Motor neuron (in vitro differentiated cells): ENCODE measurements around the gene JUN. TPM values are rescaled to one million over a fixed set of nuclear protein-coding genes. Genes with fewer than 3 reads are reported as not detected.

Experiments
- ATAC-seq, 8 experiments: fragments of 200-7000 bp; cut with Tn5 transposase; replicated peaks in 6 of 8; 2 replicates each; pipeline ENCODE4 v1.8.0; 2021; ENCODE audit warnings: mild to moderate bottlenecking in 8 of 8, moderate library complexity in 8 of 8
- H3K27ac ChIP-seq, 2 donors: fragments of 250-450 bp; sonication (Bioruptor Pico); 2 replicates each; pipeline ENCODE4 v1.9.0; 2021; ENCODE audit warnings: antibody characterized with exemption in 2 of 2, mild to moderate bottlenecking in 2 of 2, moderate library complexity in 1 of 2
- H3K4me1 ChIP-seq, 2 donors: fragments of 250-450 bp; sonication (Bioruptor Pico); replicated peaks in 1 of 2; 2 replicates each; pipeline ENCODE4 v1.6.1; 2021; ENCODE audit warnings: antibody characterized with exemption in 2 of 2, mild to moderate bottlenecking in 2 of 2, moderate library complexity in 1 of 2
- H3K4me3 ChIP-seq, 5 donors: fragments of 250-450 bp; sonication (Bioruptor Pico); 2 replicates each; pipeline ENCODE4 v1.9.0; 2021; ENCODE audit warnings: antibody characterized with exemption in 5 of 5, mild to moderate bottlenecking in 5 of 5, moderate library complexity in 4 of 5
- WGBS, 10 experiments: fragments of 450-650 bp; shearing (Covaris generic); methylation state at CpG; one replicate each; pipeline ENCODE4 v1.0.0; 2022; 5-methylcytosine and 5-hydroxymethylcytosine counted together
- in situ Hi-C, 9 experiments: fragments of 400-800 bp; cut with MboI; loops; one replicate each; pipeline ENCODE4 v1.15.0; 2021; ENCODE audit warnings: low sequenced_read_pairs in 9 of 9, low pct_unique_long_range_greater_than_20kb in 2 of 9; ENCODE audit not compliant: unreplicated experiment in 9 of 9
- total RNA-seq, 8 experiments: library from RNA; unstranded; fragments of 300-600 nt; gene quantifications; 2 replicates each; pipeline versions ENCODE4 v1.2.3 to v1.2.4, GENCODE V29; 2022

The JUN gene
- total RNA-seq, 8 experiments from 2014 or later: 17.0 to 165 (median 66.9) TPM

GRCh38 chr1:58786927-58787245, 3.0 kb upstream of the JUN start:
- in situ Hi-C loops: loop anchor here in 3 of 9 experiments (25.0 kb wide), 3 partner anchors 250 to 900 kb away; partner anchors contain the start of gene FGGY (in 1 of the 3)

GRCh38 chr1:58786184-58786926, 2.5 kb upstream of the JUN start:
- no peak for ATAC-seq
- Histone ChIP-seq H3K27ac (no peak overlapping the region), H3K4me1 (peaks cover 0 to 5% of the 10 kb centered on the region in 2 donors), H3K4me3 (no peak overlapping the region)
- in situ Hi-C loops: loop anchor here in 3 of 9 experiments (25.0 kb wide), 3 partner anchors 251 to 901 kb away; partner anchors contain the start of gene FGGY (in 1 of the 3)
- WGBS, 10 experiments: 43 to 100% (median 86%) methylated on average over 3 to 6 of the region's 6 CpGs; no CpG with 5 or more reads in 1 of the 10 experiments

More at GRCh38 chr1:58786927-58787245, 3.0 kb upstream of the JUN start:
- no peak overlapping the region for H3K4me3 ChIP-seq
- H3K4me1 ChIP-seq: peaks cover 0 to 5% of the 10 kb centered on the region in 2 donors
- no peak for ATAC-seq
- H3K27ac ChIP-seq: no peak overlapping the region
- WGBS, 10 experiments: 38 to 88% (median 67%) methylated on average over 1 to 2 of the region's 2 CpGs; no CpG with 5 or more reads in 4 of the 10 experiments

- H3K4me1 ChIP-seq: peaks cover 0 to 5% of the 10 kb centered on the region in 2 donors
- peak overlapping the region in 1 of 2 donors; percentile 41 for H3K27ac ChIP-seq
- peak in 3 of 8 experiments; percentile 0 to 1 (median 0) for ATAC-seq
- in situ Hi-C loops: loop anchor here in 3 of 9 experiments (25.0 kb wide), 3 partner anchors 252 to 902 kb away; partner anchors contain the start of gene FGGY (in 1 of the 3)
- peak overlapping the region; percentile 54 to 97 (median 78) for H3K4me3 ChIP-seq
- 4 to 61% (median 14%) methylated on average over 1 to 11 of the region's 14 CpGs; no CpG with 5 or more reads in 2 of the 10 experiments for WGBS, 10 experiments
These were observed 1.7 kb upstream of the JUN start for GRCh38 chr1:58785442-58786058.

- ATAC-seq: peak; percentile 9 to 27 (median 15)
- 0 to 5% (median 0%) methylated on average over 3 to 21 of the region's 56 CpGs; no CpG with 5 or more reads in 5 of the 10 experiments for WGBS, 10 experiments
- Histone ChIP-seq H3K4me3 (peak overlapping the region; percentile 54 to 97 (median 78)), H3K27ac (peak overlapping the region; percentile 86 to 89), H3K4me1 (peaks cover 5 to 6% of the 10 kb centered on the region in 2 donors)
- in situ Hi-C loops: loop anchor here in 3 of 9 experiments (25.0 kb wide), 3 partner anchors 252 to 902 kb away; partner anchors contain the start of gene FGGY (in 1 of the 3)
These were observed 1.1 kb upstream of the JUN start for GRCh38 chr1:58784758-58785441.

- in situ Hi-C loops: loop anchor here in 3 of 9 experiments (25.0 kb wide), 3 partner anchors 254 to 904 kb away; partner anchors contain the start of gene FGGY (in 1 of the 3)
- H3K4me1 ChIP-seq: peaks cover 7 to 11% of the 10 kb centered on the region in 2 donors
- peak overlapping the region; percentile 56 to 97 (median 78) for H3K4me3 ChIP-seq
- peak in 5 of 8 experiments; percentile 1 to 13 (median 8) for ATAC-seq
- H3K27ac ChIP-seq: peak overlapping the region; percentile 81 to 91
- WGBS, 10 experiments: 0 to 1% (median 0%) methylated on average over 4 to 49 of the region's 86 CpGs; no CpG with 5 or more reads in 4 of the 10 experiments
These were observed 506 bp downstream of the JUN start for GRCh38 chr1:58783090-58783992.

GRCh38 chr1:58782178-58783089, 1.4 kb downstream of the JUN start:
- ATAC-seq: peak in 4 of 8 experiments; percentile 0 to 3 (median 0)
- 0 to 14% (median 3%) methylated on average over 2 to 62 of the region's 82 CpGs; no CpG with 5 or more reads in 1 of the 10 experiments for WGBS, 10 experiments
- H3K4me3 ChIP-seq: peak overlapping the region; percentile 56 to 97 (median 78)
- peaks cover 7 to 11% of the 10 kb centered on the region in 2 donors for H3K4me1 ChIP-seq
- peak overlapping the region; percentile 81 to 91 for H3K27ac ChIP-seq
- in situ Hi-C loops: loop anchor here in 3 of 9 experiments (25.0 kb wide), 3 partner anchors 255 to 905 kb away; partner anchors contain the start of gene FGGY (in 1 of the 3)

- Histone ChIP-seq H3K27ac (no peak overlapping the region), H3K4me1 (peaks cover 7 to 11% of the 10 kb centered on the region in 2 donors), H3K4me3 (peak overlapping the region; percentile 56 to 97 (median 78))
- ATAC-seq: no peak
- in situ Hi-C loops: loop anchor here in 3 of 9 experiments (25.0 kb wide), 3 partner anchors 256 to 906 kb away; partner anchors contain the start of gene FGGY (in 1 of the 3)
- 0 to 10% (median 2%) methylated on average over 2 to 22 of the region's 32 CpGs; no CpG with 5 or more reads in 1 of the 10 experiments for WGBS, 10 experiments
These were observed 2.2 kb downstream of the JUN start for GRCh38 chr1:58781541-58782177.

- Histone ChIP-seq H3K4me3 (peak overlapping the region; percentile 56 to 97 (median 78)), H3K4me1 (peaks cover 7 to 11% of the 10 kb centered on the region in 2 donors), H3K27ac (no peak overlapping the region)
- 0 to 72% (median 52%) methylated on average over 1 to 2 of the region's 2 CpGs; no CpG with 5 or more reads in 1 of the 10 experiments for WGBS, 10 experiments
- no peak for ATAC-seq
- in situ Hi-C loops: loop anchor here in 3 of 9 experiments (25.0 kb wide), 3 partner anchors 256 to 906 kb away; partner anchors contain the start of gene FGGY (in 1 of the 3)
These were observed 2.9 kb downstream of the JUN start for GRCh38 chr1:58780836-58781452.

GRCh38 chr1:58780411-58780810, 3.4 kb downstream of the JUN start:
- ATAC-seq: no peak
- in situ Hi-C loops: loop anchor here in 3 of 9 experiments (25.0 kb wide), 3 partner anchors 257 to 907 kb away; partner anchors contain the start of gene FGGY (in 1 of the 3)

More at GRCh38 chr1:58780411-58780810, 3.4 kb downstream of the JUN start:
- H3K4me3 ChIP-seq: peak overlapping the region; percentile 56 to 97 (median 78)
- peaks cover 3 to 11% of the 10 kb centered on the region in 2 donors for H3K4me1 ChIP-seq
- no peak overlapping the region for H3K27ac ChIP-seq
